Posterior vena cava (tissue), 2 donors: ENCODE measurements around the gene SLC49A3. TPM values are rescaled to one million over a fixed set of nuclear protein-coding genes. Genes with fewer than 3 reads are reported as not detected.

Experiments used
- DNase-seq: peaks from one replicate; pipeline ENCODE4 v3.0.0-alpha.2; 2020; ENCODE audit warnings: low spot score
- intact Hi-C, 2 donors: fragments of 100-400 bp; cut with DNase I; formaldehyde crosslinking; loops; one replicate each; pipeline versions ENCODE4 v1.14.1 to v1.14.2; 2022 to 2023
- total RNA-seq, 2 donors: library from RNA; stranded (reverse); fragmentation: NEBNext Ultra II Directional; extraction: Animal tissue kit (Norgen Biotek cat#: 25700); gene quantifications; one replicate each; pipeline ENCODE4 v1.2.1, GENCODE V29; 2021
- donor health status: DM: yes; HTN: yes; CAD: no.
- donor health status: DM: yes; HTN: yes; CAD: no.

The SLC49A3 gene
- total RNA-seq, 2 donors from 2014 or later: 9.3 to 10.4 TPM

GRCh38 chr4:659851-660250, 29.1 kb downstream of the SLC49A3 start:
- peak; percentile 38 for DNase-seq
- intact Hi-C loops: loop anchor here in 1 of 2 donors (5.0 kb wide), 1 partner anchor 852 kb away; no protein-coding TSS in a partner anchor

GRCh38 chr4:658681-659667, 30.0 kb downstream of the SLC49A3 start:
- DNase-seq: peak; percentile 61
- intact Hi-C loops: loop anchor here in 1 of 2 donors (5.0 kb wide), 1 partner anchor 853 kb away; no protein-coding TSS in a partner anchor

DNA sequence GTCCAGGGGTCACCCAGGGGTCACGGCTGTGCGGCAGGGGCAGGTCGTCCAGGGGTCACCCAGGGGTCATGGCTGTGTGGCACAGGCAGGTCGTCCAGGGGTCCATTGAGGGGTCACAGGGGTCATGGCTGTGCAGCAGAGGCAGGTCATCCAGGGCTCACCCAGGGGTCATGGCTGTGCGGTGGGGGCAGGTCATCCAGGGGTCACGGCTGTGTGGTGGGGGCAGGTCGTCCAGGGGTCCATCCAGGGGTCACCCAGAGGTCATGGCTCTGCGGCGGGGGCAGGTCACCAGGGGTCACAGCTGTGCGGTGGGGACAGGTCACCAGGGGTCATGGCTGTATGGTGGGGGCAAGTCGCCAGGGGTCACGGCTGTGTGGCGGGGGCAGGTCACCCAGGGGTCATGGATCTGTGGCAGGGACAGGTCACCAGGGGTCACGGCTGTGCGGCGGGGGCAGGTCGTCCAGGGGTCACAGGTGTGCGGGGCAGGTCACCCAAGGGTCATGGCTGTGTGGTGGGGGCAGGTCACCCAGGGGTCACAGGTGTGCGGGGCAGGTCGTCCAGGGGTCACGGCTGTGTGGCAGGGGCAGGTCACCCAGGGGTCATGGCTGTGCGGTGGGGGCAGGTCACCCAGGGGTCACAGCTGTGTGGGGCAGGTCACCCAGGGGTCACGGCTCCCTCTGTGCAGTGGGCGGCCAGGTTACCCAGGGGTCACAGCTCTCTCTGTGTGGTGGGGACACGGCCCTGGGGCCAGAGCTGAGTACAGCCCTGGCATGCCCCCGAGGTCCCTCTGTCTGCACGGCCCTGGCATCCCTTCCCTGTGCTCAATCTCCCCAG, 30.9 kb downstream of the SLC49A3 start:
- DNase-seq: peak; percentile 74
- intact Hi-C loops: loop anchor here in 1 of 2 donors (5.0 kb wide), 1 partner anchor 854 kb away; no protein-coding TSS in a partner anchor

GRCh38 chr4:657338-657833, 31.6 kb downstream of the SLC49A3 start:
- no peak for DNase-seq
- intact Hi-C loops: loop anchor here in 1 of 2 donors (5.0 kb wide), 1 partner anchor 855 kb away; no protein-coding TSS in a partner anchor

- no peak for DNase-seq
- intact Hi-C loops: loop anchor here in 1 of 2 donors (5.0 kb wide), 1 partner anchor 856 kb away; no protein-coding TSS in a partner anchor
These were observed 32.3 kb downstream of the SLC49A3 start for GRCh38 chr4:656436-657337.

DNA sequence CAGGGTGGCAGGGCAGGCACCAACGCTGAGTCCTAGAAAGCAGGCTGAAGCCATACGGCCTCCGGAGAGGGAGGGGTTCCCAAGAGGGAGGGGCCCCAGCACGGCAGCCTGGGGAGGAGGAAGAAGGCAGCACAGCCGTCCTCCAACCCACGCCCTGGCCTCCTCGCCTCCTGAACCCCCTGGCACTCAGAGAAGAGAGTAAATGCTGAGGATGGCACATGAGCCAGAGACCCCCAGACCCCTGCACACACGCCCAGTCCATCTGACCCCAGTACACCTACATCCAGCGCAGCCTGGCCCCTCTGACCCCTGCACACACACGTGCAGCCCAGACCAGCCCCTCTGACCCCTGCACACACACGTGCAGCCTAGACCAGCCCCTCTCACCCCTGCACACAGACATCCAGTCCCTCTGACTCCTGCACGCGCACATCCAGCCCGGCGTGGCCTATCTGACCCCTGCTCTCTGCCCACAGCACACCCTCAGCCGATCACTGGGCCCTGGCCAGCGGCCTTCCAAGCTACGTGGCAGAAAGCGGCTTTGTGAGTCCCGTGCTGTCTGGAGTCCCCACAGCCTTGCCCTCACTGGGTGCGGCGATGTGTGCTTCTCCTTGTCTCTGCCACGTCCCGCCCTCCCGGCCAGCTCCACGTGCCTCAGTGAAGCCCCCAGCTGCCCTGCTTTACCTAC, 33.3 kb downstream of the SLC49A3 start:
- intact Hi-C loops: loop anchor here in 1 of 2 donors (5.0 kb wide), 1 partner anchor 857 kb away; no protein-coding TSS in a partner anchor
- DNase-seq: no peak

- DNase-seq: no peak
- intact Hi-C loops: loop anchor here in 1 of 2 donors (5.0 kb wide), 1 partner anchor 857 kb away; no protein-coding TSS in a partner anchor
These were observed 34.0 kb downstream of the SLC49A3 start for GRCh38 chr4:654871-655463.

DNA sequence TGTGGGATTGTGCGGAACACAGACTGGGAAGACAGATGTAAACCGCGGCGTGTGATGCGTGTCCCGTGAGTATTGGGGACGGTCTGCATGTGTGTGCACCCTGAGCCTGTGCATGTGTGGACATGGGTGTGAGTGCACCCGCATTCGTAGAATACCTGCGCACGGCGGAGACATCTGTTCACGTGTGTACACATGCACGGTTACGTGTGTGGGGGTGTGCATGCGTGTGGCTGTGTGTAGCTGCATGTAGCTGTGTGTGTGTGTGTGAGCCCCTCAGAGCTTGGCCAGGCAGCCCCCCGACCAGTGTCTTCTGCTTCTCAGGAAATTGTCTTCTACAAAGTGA, 34.5 kb downstream of the SLC49A3 start:
- intact Hi-C loops: no loop called here
- DNase-seq: no peak

GRCh38 chr4:653831-654502, 35.0 kb downstream of the SLC49A3 start:
- intact Hi-C loops: no loop called here
- DNase-seq: no peak

DNA sequence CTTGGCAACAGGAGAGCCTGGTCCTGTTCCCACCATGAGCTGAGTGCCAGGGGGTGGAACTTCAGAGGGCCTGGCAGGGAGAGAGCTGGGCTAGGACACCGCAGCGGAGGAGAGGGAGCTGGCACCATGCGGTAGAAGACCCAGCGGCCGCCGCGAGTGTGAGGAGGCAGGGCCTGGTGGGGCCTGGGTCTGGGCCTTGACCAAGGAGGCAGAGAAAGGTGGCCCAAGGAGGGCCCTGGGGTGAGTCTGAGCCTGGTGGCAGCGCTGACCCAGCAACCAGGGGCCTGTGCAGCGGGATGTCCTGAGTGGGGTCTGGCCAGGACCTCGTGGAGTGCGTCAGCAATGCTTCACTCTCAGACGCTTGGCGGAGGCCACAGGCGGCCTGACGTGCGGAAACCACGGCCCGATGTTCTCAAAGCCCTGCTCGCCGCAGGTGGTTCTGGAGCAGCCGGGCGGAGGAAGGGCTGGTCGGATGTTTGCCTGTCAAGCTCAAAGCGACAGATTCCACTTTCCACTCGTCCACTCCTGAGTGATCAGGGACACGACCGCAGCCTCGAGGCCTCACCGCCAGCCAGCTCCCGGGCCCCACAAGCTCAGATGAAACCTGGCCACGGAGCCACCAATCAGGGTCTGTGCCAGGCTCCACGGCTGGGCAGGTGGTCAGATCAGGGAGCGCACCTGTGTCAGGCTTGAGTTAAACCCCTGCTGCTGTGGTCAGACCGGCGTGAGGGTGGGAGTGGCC, 35.7 kb downstream of the SLC49A3 start:
- no peak for DNase-seq
- intact Hi-C loops: no loop called here

- intact Hi-C loops: no loop called here
- no peak for DNase-seq
These were observed 36.9 kb downstream of the SLC49A3 start for GRCh38 chr4:651884-652642.

DNA sequence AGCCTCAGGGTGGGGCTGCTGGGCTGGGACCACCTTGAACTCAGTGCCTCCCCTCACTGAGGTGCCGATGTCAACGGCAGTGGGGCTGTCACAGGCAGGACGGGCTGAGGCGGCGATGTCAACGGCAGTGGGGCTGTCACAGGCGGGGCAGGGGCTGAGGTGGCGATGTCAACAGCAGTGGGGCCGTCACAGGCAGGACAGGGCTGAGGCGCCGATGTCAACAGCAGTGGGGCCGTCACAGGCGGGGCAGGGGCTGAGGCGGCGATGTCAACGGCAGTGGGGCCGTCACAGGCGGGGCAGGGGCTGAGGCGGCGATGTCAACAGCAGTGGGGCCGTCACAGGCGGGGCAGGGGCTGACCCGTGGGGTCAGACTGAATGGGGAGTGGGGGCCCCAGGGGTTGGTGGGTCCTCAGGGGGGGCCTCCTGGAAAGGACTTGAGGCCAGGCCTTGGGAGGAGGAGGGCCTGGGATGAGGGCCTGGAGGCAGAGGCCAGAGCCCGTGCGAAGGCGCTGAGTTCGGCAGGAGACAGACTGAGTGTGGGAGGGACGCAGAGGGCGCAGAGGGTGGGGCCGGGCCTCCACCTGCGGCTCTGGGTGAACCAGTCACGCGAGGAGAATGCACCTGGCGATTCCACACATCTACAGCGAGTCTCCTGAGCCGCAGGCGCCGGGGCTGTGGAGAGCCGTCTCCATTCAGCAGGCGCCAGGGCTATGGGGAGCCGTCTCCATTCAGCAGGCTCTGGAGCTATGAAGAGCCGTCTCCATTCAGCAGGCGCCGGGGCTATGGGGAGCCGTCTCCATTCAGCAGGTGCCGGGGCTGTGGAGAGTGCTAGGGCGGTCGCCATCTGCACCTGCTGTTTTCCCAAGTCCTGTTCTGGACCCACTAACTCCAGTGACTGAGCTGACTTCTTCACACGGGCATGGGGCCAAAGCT, 37.7 kb downstream of the SLC49A3 start:
- DNase-seq: no peak
- intact Hi-C loops: no loop called here

- DNase-seq: no peak
- intact Hi-C loops: no loop called here
These were observed 38.5 kb downstream of the SLC49A3 start for GRCh38 chr4:650461-650860.

DNA sequence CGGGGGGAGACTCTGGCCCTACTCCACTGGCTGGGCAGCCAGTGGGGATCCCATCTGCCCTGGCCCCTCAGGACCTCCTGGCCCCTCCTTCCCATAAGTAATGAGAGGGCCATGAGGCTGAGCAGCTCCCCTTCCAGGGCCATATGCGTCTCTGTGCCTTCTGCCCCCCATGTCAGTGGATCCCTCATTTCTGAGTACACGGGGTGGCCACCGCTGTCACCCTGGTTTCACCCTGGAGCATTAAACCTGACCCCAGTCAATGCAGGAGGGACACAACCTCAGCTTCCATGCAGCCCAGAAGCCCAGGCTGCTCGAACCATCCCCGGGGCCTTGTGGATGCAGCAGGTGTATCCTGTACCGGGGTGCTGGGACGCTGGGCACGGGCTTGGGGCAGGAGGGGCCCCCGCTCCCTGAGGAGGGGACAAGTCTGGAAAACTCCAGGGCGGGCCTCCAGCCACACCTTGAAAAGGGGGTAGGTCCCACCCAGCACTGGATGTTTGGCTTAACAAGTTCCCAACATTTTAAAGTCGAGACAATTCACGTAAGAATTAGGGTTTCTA, 39.1 kb downstream of the SLC49A3 start:
- intact Hi-C loops: no loop called here
- no peak for DNase-seq
